MCF 10A (cell line): Measurements from ENCODE around the gene CHCHD3. TPM values are rescaled to one million over a fixed set of nuclear protein-coding genes. Genes with fewer than 3 reads are reported as not detected.

Experiments used
- BruUV-seq: library from RNA; stranded (reverse); fragments of 400-500 nt; replicated peaks from 2 replicates; lab custom pipeline; 2021; lab: Mats Ljungman, UMichigan
- CTCF ChIA-PET: fragments of 300-600 bp; sonication (Branson Sonifier 250); formaldehyde crosslinking; extraction: SDS; loops from one replicate; lab custom pipeline; 2021; ENCODE audit warnings: antibody characterized with exemption, inconsistent platforms; lab: Yijun Ruan, JAX
- POLR2A ChIA-PET: fragments of 300-600, 350-650 bp; sonication (Branson Sonifier 250); formaldehyde crosslinking; extraction: SDS; loops from one replicate; lab custom pipeline; 2020; ENCODE audit warnings: antibody characterized with exemption, inconsistent platforms; lab: Yijun Ruan, JAX
- DNase-seq: peaks from one replicate; pipeline ENCODE4 v3.0.0-alpha.2; 2018; ENCODE audit not compliant: unreplicated experiment
- H3K27ac Mint-ChIP-seq: one replicate; pipeline ENCODE4 v1.8.0; 2022; ENCODE audit warnings: mild to moderate bottlenecking, low read depth, mixed read lengths; ENCODE audit not compliant: unreplicated experiment
- H3K27me3 Mint-ChIP-seq: one replicate; pipeline ENCODE4 v1.8.0; 2022; ENCODE audit warnings: mixed read lengths; ENCODE audit not compliant: insufficient read depth, unreplicated experiment
- H3K36me3 Mint-ChIP-seq: one replicate; pipeline ENCODE4 v1.8.0; 2022; ENCODE audit warnings: mild to moderate bottlenecking, moderate library complexity, mixed read lengths; ENCODE audit not compliant: insufficient read depth, unreplicated experiment
- H3K4me1 Mint-ChIP-seq: one replicate; pipeline ENCODE4 v1.8.0; 2022; ENCODE audit warnings: mixed read lengths; ENCODE audit not compliant: insufficient read depth, unreplicated experiment
- H3K4me3 Mint-ChIP-seq: one replicate; pipeline ENCODE4 v1.8.0; 2022; ENCODE audit warnings: mild to moderate bottlenecking, moderate library complexity, mixed read lengths; ENCODE audit not compliant: unreplicated experiment
- H3K9me3 Mint-ChIP-seq: one replicate; pipeline ENCODE4 v1.8.0; 2022; ENCODE audit warnings: mixed read lengths; ENCODE audit not compliant: unreplicated experiment
- CTCF ChIP-seq: fragments of 200-600 bp; IDR thresholded peaks from one replicate; pipeline ENCODE4 v1.8.0; 2022; ENCODE audit warnings: antibody characterized with exemption, mild to moderate bottlenecking; ENCODE audit not compliant: unreplicated experiment
- intact Hi-C: fragments of 100-400 bp; cut with micrococcal nuclease; formaldehyde crosslinking; loops from 2 replicates; pipeline ENCODE4 v1.14.1; 2022
- total RNA-seq: library from RNA; stranded (reverse); gene quantifications from 2 replicates; pipeline ENCODE4 v1.2.3, GENCODE V29; 2022

CHCHD3 gene
- total RNA-seq, 1 experiment from 2014 or later: 102 TPM

GRCh38 chr7:133099633-133100286, 17.9 kb upstream of the CHCHD3 start:
- H3K27ac Mint-ChIP-seq: no peak overlapping the region
- BruUV-seq: no TSS peak

GRCh38 chr7:133095119-133095671, 13.3 kb upstream of the CHCHD3 start:
- no peaks in the 10 kb centered on the region for H3K9me3 Mint-ChIP-seq
- H3K36me3 Mint-ChIP-seq: no peaks in the 10 kb centered on the region
- H3K4me1 Mint-ChIP-seq: no peaks in the 10 kb centered on the region
- TF ChIP-seq CTCF: no peak
- H3K4me3 Mint-ChIP-seq: no peak overlapping the region
- ChIA-PET POLR2A (interaction anchor here (1.1 kb wide), 1 partner anchor 13 kb away, joined by 3 read pairs; the partner anchor contains the start of gene CHCHD3), CTCF (interaction anchor here (0.5 to 0.7 kb wide), 2 partner anchors 10 to 12 kb away, joined by 3 read pairs; no protein-coding TSS in a partner anchor)
- no peak for DNase-seq
- no peaks in the 10 kb centered on the region for H3K27me3 Mint-ChIP-seq
- no TSS peak for BruUV-seq
- intact Hi-C loops: no loop called here
- H3K27ac Mint-ChIP-seq: no peak overlapping the region

More at GRCh38 chr7:133099633-133100286, 17.9 kb upstream of the CHCHD3 start:
- POLR2A ChIA-PET: interaction anchor here (0.6 kb wide), 1 partner anchor 1841 kb away, joined by 3 read pairs; no protein-coding TSS in a partner anchor
- Mint-ChIP-seq H3K4me3 (no peak overlapping the region), H3K4me1 (no peaks in the 10 kb centered on the region), H3K36me3 (no peaks in the 10 kb centered on the region), H3K9me3 (no peaks in the 10 kb centered on the region), H3K27me3 (peaks cover 22% of the 10 kb centered on the region)
- no peak for DNase-seq
- no peak for TF ChIP-seq CTCF
- CTCF ChIA-PET: interaction anchor here (0.7 kb wide), 1 partner anchor 18 kb away, joined by 4 read pairs; the partner anchor contains the start of gene CHCHD3
- intact Hi-C loops: no loop called here

GRCh38 chr7:133091943-133092464, 10.1 kb upstream of the CHCHD3 start:
- Mint-ChIP-seq H3K36me3 (no peaks in the 10 kb centered on the region), H3K27ac (no peak overlapping the region), H3K4me3 (no peak overlapping the region), H3K4me1 (no peaks in the 10 kb centered on the region), H3K9me3 (no peaks in the 10 kb centered on the region), H3K27me3 (no peaks in the 10 kb centered on the region)
- CTCF ChIA-PET: interaction anchor here (0.6 to 1.1 kb wide), 2 partner anchors 22 to 148 kb away, joined by 3 to 4 read pairs; no protein-coding TSS in a partner anchor
- no peak for DNase-seq
- POLR2A ChIA-PET: no interaction called here
- intact Hi-C loops: no loop called here
- no TSS peak for BruUV-seq
- TF ChIP-seq CTCF: no peak

- TF ChIP-seq CTCF: no peak
- no TSS peak for BruUV-seq
- Mint-ChIP-seq H3K4me1 (peaks cover 19% of the 10 kb centered on the region), H3K27me3 (no peaks in the 10 kb centered on the region), H3K27ac (peak overlapping the region; percentile 95), H3K36me3 (peaks cover 12% of the 10 kb centered on the region), H3K4me3 (peak overlapping the region; percentile 97), H3K9me3 (no peaks in the 10 kb centered on the region)
- POLR2A ChIA-PET: interaction anchor here (0.6 to 1.5 kb wide), 12 partner anchors 9 to 541 kb away, joined by 3 to 9 read pairs (median 3); partner anchors contain the start of gene EXOC4
- intact Hi-C loops: no loop called here
- DNase-seq: no peak
- CTCF ChIA-PET: interaction anchor here (0.6 to 0.8 kb wide), 5 partner anchors 10 to 895 kb away, joined by 3 to 4 read pairs (median 4); no protein-coding TSS in a partner anchor
Observed at GRCh38 chr7:133082390-133082766, 488 bp upstream of the CHCHD3 start.
